Stimulated activated CD8-positive, alpha-beta memory T cell treated with anti-CD3 and anti-CD28 coated beads, Interleukin-7, amount 100 ng/mL, for 4 hours (primary cell): Measurements from ENCODE around the gene C4orf17.
A peak's percentile ranks its signal among the peaks of the same experiment; 100 is the strongest.
"Not testable (repeated sequence)": the region's sequence is repeated elsewhere in the genome, so short reads cannot be mapped to it uniquely, and the experiment has no call there.

Source experiments
- DNase-seq, 2 donors: peaks; one replicate each; pipeline ENCODE4 v3.0.0-alpha.2; 2020; ENCODE audit warnings: low read depth in 2 of 2

The C4orf17 gene

GRCh38 chr4:99510721-99511120 is at the start of gene C4orf17:
C4orf17 (plus strand) TSS chr4:99511021; CDS start chr4:99513082, 2,061 bp downstream.
- DNase-seq: no peak

GRCh38 chr4:99461623-99462401 is 49.0 kb upstream of the C4orf17 start:
- no peak for DNase-seq

- peak; percentile 14 to 18 for DNase-seq
These were observed 47.9 kb upstream of the C4orf17 start for GRCh38 chr4:99462875-99463464.

- no peak for DNase-seq
These were observed 47.3 kb upstream of the C4orf17 start for GRCh38 chr4:99463566-99463965.

- no peak for DNase-seq
These were observed 42.9 kb upstream of the C4orf17 start for GRCh38 chr4:99467887-99468286.

- no peak for DNase-seq
These were observed 41.9 kb upstream of the C4orf17 start for GRCh38 chr4:99468889-99469288.

- DNase-seq: no peak
These were observed 39.5 kb upstream of the C4orf17 start for GRCh38 chr4:99471349-99471748.

- no peak for DNase-seq
These were observed 38.9 kb upstream of the C4orf17 start for GRCh38 chr4:99471896-99472295.

GRCh38 chr4:99473131-99473530 is 37.7 kb upstream of the C4orf17 start:
- no peak for DNase-seq

- no peak for DNase-seq
These were observed 27.2 kb upstream of the C4orf17 start for GRCh38 chr4:99483636-99484035.

- DNase-seq: no peak
These were observed 25.6 kb upstream of the C4orf17 start for GRCh38 chr4:99485212-99485611.

- DNase-seq: not testable (repeated sequence)
These were observed 24.2 kb upstream of the C4orf17 start for GRCh38 chr4:99486648-99487047.

- no peak for DNase-seq
These were observed 20.5 kb upstream of the C4orf17 start for GRCh38 chr4:99490286-99490685.

- DNase-seq: no peak
These were observed 5.9 kb upstream of the C4orf17 start for GRCh38 chr4:99504804-99505502.

- no peak for DNase-seq
These were observed 4.0 kb upstream of the C4orf17 start for GRCh38 chr4:99506781-99507180.

- no peak for DNase-seq
These were observed 3.5 kb upstream of the C4orf17 start for GRCh38 chr4:99507349-99507748.

- DNase-seq: peak in 1 of 2 donors; percentile 19
These were observed 3.1 kb upstream of the C4orf17 start for GRCh38 chr4:99507762-99508161.

GRCh38 chr4:99518601-99519295 is 7.9 kb downstream of the C4orf17 start:
- no peak for DNase-seq

GRCh38 chr4:99529228-99529627 is 18.4 kb downstream of the C4orf17 start:
- no peak for DNase-seq

GRCh38 chr4:99529956-99530355 is 19.1 kb downstream of the C4orf17 start:
- no peak for DNase-seq

GRCh38 chr4:99534699-99535098 is 23.9 kb downstream of the C4orf17 start:
- DNase-seq: not testable (repeated sequence)

- DNase-seq: no peak
These were observed 25.4 kb downstream of the C4orf17 start for GRCh38 chr4:99536271-99536670.
